Measurements from ENCODE around the gene FRAS1. TPM values are rescaled to one million over a fixed set of nuclear protein-coding genes. Genes with fewer than 3 reads are reported as not detected.

The FRAS1 gene
- total and polyA plus RNA-seq, 2 of the 8 experiments (the other 6 are each of a cell fraction or from before 2014, with no cell fraction given): 38.5 to 109 TPM

DNA sequence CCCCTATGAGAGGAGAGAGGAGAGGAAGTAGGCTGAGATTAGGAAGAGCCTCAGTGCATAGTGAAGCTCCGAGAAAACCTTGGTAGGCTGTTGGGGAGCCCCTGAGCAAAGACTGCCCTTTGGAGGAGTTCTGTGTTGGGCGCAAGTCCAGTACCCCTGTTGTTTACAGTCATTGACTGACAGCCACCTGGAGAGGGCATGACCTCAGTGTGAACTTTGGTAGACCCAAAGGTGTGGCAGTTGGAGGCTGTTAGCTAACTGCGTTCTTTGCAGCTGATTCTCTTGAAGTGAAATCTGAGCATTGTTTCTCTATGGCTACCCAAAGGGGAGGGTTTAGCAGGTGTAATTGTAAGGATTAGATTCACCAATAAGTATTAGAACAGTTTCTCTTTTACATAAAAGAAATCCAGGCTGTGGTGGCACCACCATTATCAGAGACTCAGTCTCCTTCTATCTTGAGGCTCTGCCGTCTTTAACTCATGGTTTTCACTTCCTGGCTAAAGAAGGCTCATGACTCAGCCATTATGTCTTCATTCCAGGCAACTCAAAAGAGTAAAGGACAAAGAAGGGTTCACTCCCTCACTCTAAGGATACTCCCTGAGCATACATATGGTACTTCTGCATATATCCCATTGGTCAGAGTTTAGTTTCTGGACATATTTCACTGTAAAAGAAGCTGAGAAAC lies 527.9 kb downstream of the FRAS1 start:
- Histone ChIP-seq H2BK20ac (ENCODE audit: low read length) (no peak overlapping the region), H3K14ac (ENCODE audit: insufficient read length) (no peak overlapping the region), H2AK5ac (ENCODE audit: low read depth, low read length) (no peak overlapping the region), H3K36me3 (ENCODE audit: control insufficient read depth in 2 of 4, insufficient read depth in 4 of 4, low read length in 3 of 4) (no peaks in the 10 kb centered on the region), H3K9me3 (ENCODE audit: insufficient read depth in 2 of 2, low read depth in 1 of 2, low read length in 1 of 2) (no peaks in the 10 kb centered on the region), H4K8ac (ENCODE audit: extremely low read depth, insufficient read depth, low read length) (no peak overlapping the region), H3K9ac (replicated peaks in 1 of 4; ENCODE audit: extremely low read depth in 1 of 4, low read depth in 3 of 4, low read length in 3 of 4) (no peak overlapping the region), H3K4me2 (ENCODE audit: insufficient read depth in 1 of 2, low read depth in 2 of 2, low read length in 2 of 2) (no peak overlapping the region), H3K56ac (replicated peaks; ENCODE audit: insufficient read length, low read depth, low read length) (no peak overlapping the region), H3K23me2 (ENCODE audit: low read depth, low read length) (no peaks in the 10 kb centered on the region), H3K23ac (ENCODE audit: insufficient read length) (no peak overlapping the region), H4K91ac (replicated peaks; ENCODE audit: insufficient read length, low read length) (no peak overlapping the region), H3K79me2 (ENCODE audit: control insufficient read depth in 1 of 2, insufficient read depth in 2 of 2, low read length in 2 of 2) (no peaks in the 10 kb centered on the region), H4K20me1 (replicated peaks in 1 of 2; ENCODE audit: control insufficient read depth in 1 of 2, insufficient read depth in 2 of 2, low read length in 2 of 2) (no peaks in the 10 kb centered on the region), H2BK5ac (ENCODE audit: low read depth, low read length) (no peak overlapping the region), H3K4me1 (replicated peaks in 1 of 4; ENCODE audit: control insufficient read depth in 3 of 4, insufficient read depth in 4 of 4, low read length in 3 of 4) (no peaks in the 10 kb centered on the region), H3K18ac (ENCODE audit: extremely low read depth, low read length) (no peak overlapping the region), H3K4me3 (ENCODE audit: extremely low read depth in 1 of 4, insufficient read depth in 2 of 4, low read depth in 3 of 4, low read length in 4 of 4) (no peak overlapping the region), H4K5ac (ENCODE audit: insufficient read length, low read depth, low read length) (no peak overlapping the region), H2AFZ (ENCODE audit: low read length) (no peak overlapping the region), H3K4ac (replicated peaks; ENCODE audit: insufficient read length, low read depth, low read length) (no peak overlapping the region), H3K79me1 (ENCODE audit: low read depth, low read length) (no peaks in the 10 kb centered on the region), H2BK120ac (replicated peaks; ENCODE audit: low read depth, low read length) (no peak overlapping the region), H3K27me3 (replicated peaks in 1 of 4; ENCODE audit: control insufficient read depth in 3 of 4, extremely low read depth in 1 of 4, insufficient read depth in 3 of 4, low read length in 3 of 4) (no peaks in the 10 kb centered on the region), H2BK15ac (ENCODE audit: low read length) (no peak overlapping the region), H2BK12ac (ENCODE audit: low read depth, low read length) (no peak overlapping the region), H3K27ac (ENCODE audit: low read depth, low read length) (no peak overlapping the region)
- DNase-seq (ENCODE audit: low read depth in 1 of 2, low spot score in 2 of 2) (no peak), FAIRE-seq (no peak)
- 96% methylated on average over 4 of the region's 4 CpGs; no CpG with 5 or more reads in 1 of the 2 experiments for WGBS, 2 experiments (ENCODE audit: extremely low coverage in 1 of 2, insufficient coverage in 1 of 2, insufficient read length in 1 of 2, insufficient replicate concordance in 2 of 2, low coverage in 1 of 2, low lambda C conversion rate in 2 of 2, missing lambda C conversion rate in 1 of 2)
- ChIA-PET CTCF (ENCODE audit: partially characterized antibody) (interaction anchor here (0.7 to 1.2 kb wide), 3 partner anchors 38 to 164 kb away, joined by 3 read pairs; no protein-coding TSS in a partner anchor), POLR2A (ENCODE audit: partially characterized antibody) (no interaction called here)

Data from H1 (cell line).